MM.1S (cell line): ENCODE data around the gene SVIP.

Experiments
- CTCF ChIP-seq: fragments of 300-600 bp; sonication (generic); IDR thresholded peaks from 2 replicates; pipeline ENCODE4 v1.5.1; 2016; ENCODE audit warnings: antibody characterized with exemption, low read length, mixed read lengths
- EZH2phosphoT487 ChIP-seq: fragments of 300-600 bp; sonication (generic); IDR thresholded peaks from 2 replicates; pipeline ENCODE4 v1.6.1; 2018; ENCODE audit warnings: antibody characterized with exemption, low read length

- TF ChIP-seq CTCF (no peak), EZH2phosphoT487 (no peak)
These were observed 48.5 kb downstream of the SVIP start for GRCh38 chr11:22780952-22781593.
